Transverse colon (tissue), 3 donors: Measurements from ENCODE around the gene ULK4.

Source experiments
- CTCF ChIP-seq, 5 experiments: fragments of 200-600 bp in 3 of 5; fragments of 450-650 bp in 2 of 5; sonication (generic) in 3 of 5; IDR thresholded peaks; 1 replicate in 2 of 5; 2 replicates in 3 of 5; pipeline ENCODE4 v1.5.1; 2016 to 2017; ENCODE audit warnings: antibody characterized with exemption in 5 of 5, inconsistent platforms in 3 of 5, mild to moderate bottlenecking in 2 of 5, moderate library complexity in 1 of 5
- POLR2A ChIP-seq: fragments of 450-650 bp; IDR thresholded peaks from one replicate; pipeline ENCODE4 v1.6.1; 2016; ENCODE audit warnings: antibody characterized with exemption, mild to moderate bottlenecking, moderate library complexity

- no peak for TF ChIP-seq POLR2A
- no peak for TF ChIP-seq CTCF (IDR thresholded peaks at IDR 0.05)
These were observed 63.3 kb downstream of the ULK4 start for GRCh38 chr3:41898631-41899030.
